ENCODE measurements around the gene RAD51B.

Gene RAD51B

GRCh38 chr14:68678471-68678870, 858.9 kb downstream of the RAD51B start:
- no peak for TF ChIP-seq CTCF (IDR thresholded peaks at IDR 0.05; ENCODE audit: low read depth, low read length, missing control alignments)
- in situ Hi-C loops (cut with HindIII; ENCODE audit: low pct_ligation_motif_present, low sequenced_read_pairs), result no loop called here
- Histone ChIP-seq H3K27ac (no peak overlapping the region), H3K27me3 (replicated peaks) (no peaks in the 10 kb centered on the region), H3K36me3 (replicated peaks) (no peaks in the 10 kb centered on the region), H3K4me3 (ENCODE audit: low read depth, low read length) (no peak overlapping the region)
- no peak for DNase-seq

GRCh38 chr14:68679301-68679700, 859.7 kb downstream of the RAD51B start:
- in situ Hi-C loops (cut with HindIII; ENCODE audit: low pct_ligation_motif_present, low sequenced_read_pairs), result no loop called here
- H3K27ac ChIP-seq, result no peak overlapping the region
- DNase-seq, result no peak
- no peak overlapping the region for H3K4me3 ChIP-seq (ENCODE audit: low read depth, low read length)
- H3K27me3 ChIP-seq (replicated peaks), result no peaks in the 10 kb centered on the region
- H3K36me3 ChIP-seq (replicated peaks), result no peaks in the 10 kb centered on the region
- TF ChIP-seq CTCF (IDR thresholded peaks at IDR 0.05; ENCODE audit: low read depth, low read length, missing control alignments), result no peak

- H3K36me3 ChIP-seq (replicated peaks), result no peaks in the 10 kb centered on the region
- in situ Hi-C loops (cut with HindIII; ENCODE audit: low pct_ligation_motif_present, low sequenced_read_pairs), result no loop called here
- no peak overlapping the region for H3K4me3 ChIP-seq (ENCODE audit: low read depth, low read length)
These were observed 860.3 kb downstream of the RAD51B start for GRCh38 chr14:68679746-68680467.

GRCh38 chr14:68680541-68681051, 861.0 kb downstream of the RAD51B start:
- Histone ChIP-seq H3K27ac (no peak overlapping the region), H3K4me3 (ENCODE audit: low read depth, low read length) (no peak overlapping the region), H3K36me3 (replicated peaks) (no peaks in the 10 kb centered on the region), H3K27me3 (replicated peaks) (no peaks in the 10 kb centered on the region)
- no peak for TF ChIP-seq CTCF (IDR thresholded peaks at IDR 0.05; ENCODE audit: low read depth, low read length, missing control alignments)
- in situ Hi-C loops (cut with HindIII; ENCODE audit: low pct_ligation_motif_present, low sequenced_read_pairs), result no loop called here
- DNase-seq, result no peak

More at GRCh38 chr14:68679746-68680467, 860.3 kb downstream of the RAD51B start:
- Histone ChIP-seq H3K27ac (no peak overlapping the region), H3K27me3 (replicated peaks) (no peaks in the 10 kb centered on the region)
- no peak for DNase-seq
- TF ChIP-seq CTCF (IDR thresholded peaks at IDR 0.05; ENCODE audit: low read depth, low read length, missing control alignments), result no peak

- no peaks in the 10 kb centered on the region for H3K36me3 ChIP-seq (replicated peaks)
- no peak overlapping the region for H3K4me3 ChIP-seq (ENCODE audit: low read depth, low read length)
- DNase-seq, result no peak
- H3K27ac ChIP-seq, result no peak overlapping the region
- TF ChIP-seq CTCF (IDR thresholded peaks at IDR 0.05; ENCODE audit: low read depth, low read length, missing control alignments), result no peak
- no peaks in the 10 kb centered on the region for H3K27me3 ChIP-seq (replicated peaks)
- in situ Hi-C loops (cut with HindIII; ENCODE audit: low pct_ligation_motif_present, low sequenced_read_pairs), result no loop called here
These were observed 861.9 kb downstream of the RAD51B start for GRCh38 chr14:68681256-68682011.
